ENCODE measurements around the gene PIGBOS1. TPM values are rescaled to one million over a fixed set of nuclear protein-coding genes. Genes with fewer than 3 reads are reported as not detected.

The PIGBOS1 gene
- total RNA-seq, 1 experiment from 2014 or later = 13.0 TPM

- no peak for TF ChIP-seq PREB (CRISPR knock-in tag; IDR thresholded peaks at IDR 0.05; ENCODE audit: borderline replicate concordance)
Measured at GRCh38 chr15:55279100-55279745, 39.7 kb downstream of the PIGBOS1 start (continued).

- DNase-seq (ENCODE audit: low spot score) (no peak), ATAC-seq (no peak)
- H3K27ac Mint-ChIP-seq = no peak overlapping the region
- peaks cover under 1% of the 10 kb centered on the region; the same call in 1 of the 2 replicates for H3K9me3 Mint-ChIP-seq
- H3K4me3 Mint-ChIP-seq = no peak overlapping the region
- ChIA-PET POLR2A (no interaction called here), CTCF (no interaction called here)
- no peaks in the 10 kb centered on the region for H3K27me3 Mint-ChIP-seq (ENCODE audit: low read depth)
- H3K36me3 Mint-ChIP-seq = no peaks in the 10 kb centered on the region
- H3K4me1 Mint-ChIP-seq = no peaks in the 10 kb centered on the region
- TF ChIP-seq SOX15 (CRISPR knock-in tag; IDR thresholded peaks at IDR 0.05) (no peak), ESRRA (CRISPR knock-in tag; IDR thresholded peaks at IDR 0.05; ENCODE audit: borderline replicate concordance) (no peak), ZNF138 (CRISPR knock-in tag; conservative IDR thresholded peaks at IDR 0.05) (no peak), ZNF396 (CRISPR knock-in tag; IDR thresholded peaks at IDR 0.05; ENCODE audit: borderline replicate concordance) (no peak), NR1H2 (CRISPR knock-in tag; IDR thresholded peaks at IDR 0.05) (no peak), E2F1 (CRISPR knock-in tag; IDR thresholded peaks at IDR 0.05) (no peak), CREM (CRISPR knock-in tag; IDR thresholded peaks at IDR 0.05) (no peak), ZBTB43 (CRISPR knock-in tag; IDR thresholded peaks at IDR 0.05) (no peak), ZNF263 (CRISPR knock-in tag; IDR thresholded peaks at IDR 0.05; ENCODE audit: low read depth) (no peak), FOXJ3 (CRISPR knock-in tag; IDR thresholded peaks at IDR 0.05; ENCODE audit: borderline replicate concordance) (no peak), OVOL2 (CRISPR knock-in tag; IDR thresholded peaks at IDR 0.05; ENCODE audit: borderline replicate concordance) (no peak), SP1 (CRISPR knock-in tag; conservative IDR thresholded peaks at IDR 0.05) (no peak), GRHL2 (CRISPR knock-in tag; IDR thresholded peaks at IDR 0.05; ENCODE audit: insufficient replicate concordance, severe bottlenecking) (no peak), TEAD4 (CRISPR knock-in tag; IDR thresholded peaks at IDR 0.05) (no peak), E2F4 (CRISPR knock-in tag; IDR thresholded peaks at IDR 0.05; ENCODE audit: borderline replicate concordance, low read depth) (no peak), MAX (CRISPR knock-in tag; IDR thresholded peaks at IDR 0.05) (no peak), GTF2I (CRISPR knock-in tag; conservative IDR thresholded peaks at IDR 0.05) (no peak)
Measured at GRCh38 chr15:55277715-55278114, 41.2 kb downstream of the PIGBOS1 start.

GRCh38 chr15:55277116-55277564 is 41.8 kb downstream of the PIGBOS1 start:
- CTCF ChIA-PET = no interaction called here
- DNase-seq (ENCODE audit: low spot score) (no peak), ATAC-seq (no peak)
- H3K27ac Mint-ChIP-seq = no peak overlapping the region
- peaks cover 5% of the 10 kb centered on the region; the same call in 1 of the 2 replicates for H3K9me3 Mint-ChIP-seq
- H3K4me3 Mint-ChIP-seq = no peak overlapping the region
- POLR2A ChIA-PET = no interaction called here
- no peaks in the 10 kb centered on the region for H3K27me3 Mint-ChIP-seq (ENCODE audit: low read depth)
- no peaks in the 10 kb centered on the region for H3K4me1 Mint-ChIP-seq
- no peaks in the 10 kb centered on the region for H3K36me3 Mint-ChIP-seq
- no peak for TF ChIP-seq PREB (CRISPR knock-in tag; IDR thresholded peaks at IDR 0.05; ENCODE audit: borderline replicate concordance)
- TF ChIP-seq ZNF121 (CRISPR knock-in tag; IDR thresholded peaks at IDR 0.05) = no peak
- no peak for TF ChIP-seq ZBTB21 (CRISPR knock-in tag; IDR thresholded peaks at IDR 0.05; ENCODE audit: borderline replicate concordance)
- TF ChIP-seq ZNF396 (CRISPR knock-in tag; IDR thresholded peaks at IDR 0.05; ENCODE audit: borderline replicate concordance) = no peak
- no peak for TF ChIP-seq E2F1 (CRISPR knock-in tag; IDR thresholded peaks at IDR 0.05)
- TF ChIP-seq PRRX2 (CRISPR knock-in tag; IDR thresholded peaks at IDR 0.05) = no peak
